GM21786 (cell line): Measurements from ENCODE around the gene RALBP1.

ENCODE experiments used
- ATAC-seq: cut with Tn5 transposase; IDR thresholded peaks from one replicate; pipeline ENCODE4 v1.9.1; 2021; ENCODE audit not compliant: unreplicated experiment

The RALBP1 gene

DNA sequence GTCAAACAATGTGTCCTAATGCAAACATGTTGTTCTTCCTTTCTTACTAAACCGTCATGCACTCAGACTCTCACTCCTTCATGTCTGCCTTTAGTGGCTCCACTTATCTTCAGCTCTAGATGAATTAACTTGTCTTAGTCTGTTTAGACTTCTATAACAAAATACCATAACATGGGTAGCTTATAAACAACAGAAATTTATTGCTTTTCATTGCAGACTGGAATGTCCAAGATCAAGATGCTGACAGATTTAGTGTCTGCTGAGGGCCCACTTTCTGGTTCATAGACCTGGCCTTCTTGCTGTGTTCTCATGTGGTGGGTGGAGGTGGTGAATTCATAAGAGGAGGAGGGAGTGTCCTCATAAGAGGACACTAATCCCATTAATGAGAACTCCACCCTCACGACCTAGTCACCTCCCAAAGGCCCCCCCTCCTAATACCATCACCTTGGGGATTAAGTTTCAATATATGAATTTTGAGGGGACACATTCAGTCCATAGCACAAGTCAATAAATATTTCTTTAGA is 32.3 kb downstream of the RALBP1 start:
- no peak for ATAC-seq

DNA sequence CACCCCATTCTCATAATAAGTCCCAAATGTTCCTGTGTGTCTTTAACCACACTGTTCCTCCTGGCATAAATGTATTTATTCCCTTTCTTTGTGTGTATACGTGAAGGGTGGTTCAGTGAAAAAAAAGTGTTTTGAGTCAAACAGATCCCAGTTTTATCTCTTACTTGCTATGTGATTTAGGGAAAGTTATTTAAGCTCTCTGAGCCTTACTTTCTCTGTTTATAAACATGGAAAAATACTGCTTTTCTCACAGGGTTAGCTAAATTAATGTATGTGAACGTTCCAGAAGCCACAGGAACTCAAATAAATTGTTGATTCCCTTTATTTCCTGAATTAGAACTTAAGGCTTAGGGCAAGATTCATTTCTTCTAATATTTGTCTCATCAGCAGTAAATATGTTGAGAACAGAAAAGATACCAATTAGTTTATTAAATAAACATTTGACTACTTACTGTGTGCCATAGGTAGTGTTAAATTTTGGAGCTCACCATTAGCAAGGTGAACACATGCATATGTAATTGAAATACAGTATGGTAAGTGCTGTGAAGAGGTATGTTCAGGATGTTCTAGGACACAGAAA is 33.2 kb downstream of the RALBP1 start:
- no peak for ATAC-seq

DNA sequence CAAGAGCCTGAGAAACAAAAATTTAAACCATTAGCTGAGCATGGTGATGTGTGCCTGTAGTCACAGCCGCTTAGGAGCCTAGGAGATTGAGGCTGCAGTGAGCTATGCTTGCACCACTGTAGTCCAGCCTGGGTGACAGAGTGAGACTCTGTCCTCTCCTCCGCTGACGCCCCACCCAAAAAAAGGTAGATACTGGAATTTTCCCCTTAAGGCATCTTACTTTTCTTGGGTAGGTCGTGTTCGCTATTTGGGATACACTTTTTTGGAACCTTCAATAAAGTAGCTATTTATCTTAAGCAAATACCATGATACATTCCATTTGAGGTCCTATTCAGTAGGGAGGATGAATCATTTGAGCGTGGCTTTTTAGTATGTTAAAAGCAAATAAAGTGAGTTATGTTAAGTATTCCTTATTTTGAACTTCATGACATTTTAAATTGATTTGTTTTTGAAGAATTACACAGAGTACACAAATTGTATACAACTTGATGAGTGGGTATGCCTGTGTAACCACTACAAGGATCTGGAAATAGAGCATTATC is 38.7 kb downstream of the RALBP1 start:
- ATAC-seq = no peak

DNA sequence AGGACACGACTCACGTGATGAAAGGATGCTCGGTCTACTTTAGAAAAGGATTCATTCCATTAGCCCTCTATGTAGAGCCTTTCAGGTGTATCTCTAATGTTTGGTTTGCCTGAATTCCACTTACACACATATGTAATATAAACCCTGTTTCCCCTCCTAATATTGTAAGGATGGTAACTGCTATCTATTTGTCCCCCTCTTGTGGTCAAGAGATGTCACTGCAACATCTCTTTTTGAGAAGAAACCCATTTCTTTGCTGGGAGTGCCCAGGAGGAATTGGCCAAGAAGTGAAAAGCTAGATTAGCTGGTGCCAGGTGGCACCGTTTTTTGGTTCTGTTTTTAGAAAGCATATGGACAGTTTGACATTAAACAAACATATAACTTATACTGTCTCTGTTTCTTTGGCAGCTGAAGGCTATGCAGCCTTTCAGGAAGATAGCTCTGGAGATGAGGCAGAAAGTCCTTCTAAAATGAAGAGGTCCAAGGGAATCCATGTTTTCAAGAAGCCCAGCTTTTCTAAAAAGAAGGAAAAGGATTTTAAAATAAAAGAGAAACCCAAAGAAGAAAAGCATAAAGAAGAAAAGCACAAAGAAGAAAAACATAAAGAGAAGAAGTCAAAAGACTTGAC is 41.2 kb downstream of the RALBP1 start:
- ATAC-seq = no peak

DNA sequence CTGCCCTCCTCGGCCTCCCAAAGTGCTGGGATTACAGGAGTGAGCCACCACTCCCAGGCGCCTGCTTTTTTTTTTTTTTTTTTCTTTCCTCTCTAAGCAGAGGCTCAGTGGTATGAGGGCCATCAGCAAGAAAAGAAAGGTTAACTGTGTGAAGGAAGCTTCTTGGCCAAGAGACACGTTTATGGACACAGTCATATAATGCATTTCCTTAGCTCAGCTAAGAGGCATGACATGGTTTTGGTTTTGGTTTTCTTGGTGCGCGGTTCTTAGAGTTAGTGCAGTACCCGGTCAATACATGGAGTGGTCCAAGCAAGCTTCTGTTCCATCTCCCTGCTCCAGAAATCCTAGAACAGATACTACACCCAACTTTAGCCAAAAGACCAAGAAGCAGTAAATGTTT is 42.6 kb downstream of the RALBP1 start:
- no peak for ATAC-seq

DNA sequence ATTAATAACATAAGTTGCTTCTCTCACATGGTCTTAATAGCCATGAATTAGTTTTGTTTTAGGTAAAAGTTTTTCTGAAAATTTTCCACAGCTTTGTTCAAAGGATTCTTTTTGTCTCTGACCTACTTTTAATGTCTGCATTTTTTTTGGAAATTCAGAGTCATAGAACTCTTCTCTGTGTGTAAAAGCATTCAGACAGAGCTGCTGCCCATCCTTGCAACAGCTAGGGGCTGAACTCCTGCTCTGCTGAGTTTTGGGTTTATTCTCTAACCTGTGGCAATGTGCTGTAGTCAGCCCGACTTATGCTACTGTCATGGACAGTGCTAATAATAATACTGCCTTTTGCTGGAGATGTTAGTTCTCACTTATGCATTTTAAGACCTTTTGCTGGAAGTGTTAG is 44.1 kb downstream of the RALBP1 start:
- no peak for ATAC-seq

DNA sequence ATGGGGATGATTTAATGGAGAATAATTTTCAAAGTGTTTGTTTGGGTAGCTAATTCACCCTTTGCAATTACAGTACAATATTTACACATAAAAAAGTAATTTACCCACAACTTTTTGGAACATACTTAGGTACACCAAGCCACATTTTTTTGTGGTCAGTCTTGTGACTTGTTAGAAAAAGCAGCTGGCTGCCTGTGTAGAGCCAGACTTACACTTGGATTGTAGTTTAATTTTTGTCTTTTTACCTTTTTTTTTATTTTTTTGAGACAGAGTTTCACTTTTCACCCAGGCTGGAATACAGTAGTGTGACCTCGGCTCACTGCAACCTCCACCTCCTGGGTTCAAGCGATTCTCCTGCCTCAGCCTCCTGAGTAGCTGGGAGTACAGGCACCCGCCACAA is 45.4 kb downstream of the RALBP1 start:
- no peak for ATAC-seq

DNA sequence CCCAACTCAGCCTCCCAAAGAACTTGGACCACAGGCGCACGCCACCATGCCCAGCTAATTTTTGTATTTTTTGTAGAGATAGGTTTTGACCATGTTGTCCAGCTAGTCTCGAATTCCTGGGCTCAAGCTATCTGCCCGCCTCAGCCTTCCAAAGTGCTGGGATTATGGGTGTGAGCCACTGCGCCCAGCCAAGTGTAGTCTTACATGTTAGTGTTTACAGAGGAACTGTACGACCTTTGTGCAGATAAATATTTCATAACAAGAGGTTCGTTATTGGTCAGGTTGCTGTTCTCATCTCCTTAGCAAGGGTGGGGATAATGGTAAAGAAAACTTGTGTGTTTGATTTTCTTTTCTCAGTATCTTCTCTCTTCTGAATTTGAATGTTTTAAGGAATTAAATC is 46.5 kb downstream of the RALBP1 start:
- no peak for ATAC-seq

DNA sequence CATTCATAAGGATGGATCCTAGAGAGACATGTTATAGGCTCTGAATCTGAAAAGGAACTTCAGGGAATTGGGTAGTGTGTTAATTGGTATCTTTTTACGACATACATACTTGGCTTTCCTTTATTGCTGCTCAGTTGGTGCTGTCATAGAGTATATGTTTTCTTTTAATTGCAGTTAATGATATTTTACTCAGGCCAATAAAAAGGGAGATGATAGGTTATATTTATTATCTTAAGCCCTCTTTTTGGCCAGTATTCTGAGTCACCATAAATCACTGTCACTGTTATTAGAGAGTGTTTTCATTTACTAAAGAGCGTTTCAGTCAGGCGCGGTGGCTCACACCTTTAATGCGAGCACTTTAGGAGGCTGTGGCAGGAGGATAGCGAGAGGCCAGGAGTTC is 47.6 kb downstream of the RALBP1 start:
- ATAC-seq = no peak

DNA sequence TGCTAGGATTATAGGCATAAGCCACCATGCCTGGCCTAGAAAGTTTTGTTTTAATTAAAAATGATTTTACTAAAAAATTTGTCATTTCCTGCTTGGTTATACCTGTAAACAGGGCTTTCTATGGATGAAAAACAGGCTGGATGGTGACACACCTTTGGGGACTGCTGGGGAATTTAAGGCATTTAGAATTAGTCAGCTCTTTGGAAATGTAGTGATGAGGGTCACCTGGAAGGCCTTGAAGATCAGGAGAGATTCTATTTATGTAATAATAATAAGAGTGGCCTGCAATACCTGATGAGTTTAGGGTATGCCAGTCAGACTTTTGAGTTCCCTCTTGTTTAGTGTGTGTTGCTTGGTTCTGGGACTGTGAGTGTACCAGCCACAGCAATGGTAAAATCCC is 51.1 kb downstream of the RALBP1 start:
- no peak for ATAC-seq

DNA sequence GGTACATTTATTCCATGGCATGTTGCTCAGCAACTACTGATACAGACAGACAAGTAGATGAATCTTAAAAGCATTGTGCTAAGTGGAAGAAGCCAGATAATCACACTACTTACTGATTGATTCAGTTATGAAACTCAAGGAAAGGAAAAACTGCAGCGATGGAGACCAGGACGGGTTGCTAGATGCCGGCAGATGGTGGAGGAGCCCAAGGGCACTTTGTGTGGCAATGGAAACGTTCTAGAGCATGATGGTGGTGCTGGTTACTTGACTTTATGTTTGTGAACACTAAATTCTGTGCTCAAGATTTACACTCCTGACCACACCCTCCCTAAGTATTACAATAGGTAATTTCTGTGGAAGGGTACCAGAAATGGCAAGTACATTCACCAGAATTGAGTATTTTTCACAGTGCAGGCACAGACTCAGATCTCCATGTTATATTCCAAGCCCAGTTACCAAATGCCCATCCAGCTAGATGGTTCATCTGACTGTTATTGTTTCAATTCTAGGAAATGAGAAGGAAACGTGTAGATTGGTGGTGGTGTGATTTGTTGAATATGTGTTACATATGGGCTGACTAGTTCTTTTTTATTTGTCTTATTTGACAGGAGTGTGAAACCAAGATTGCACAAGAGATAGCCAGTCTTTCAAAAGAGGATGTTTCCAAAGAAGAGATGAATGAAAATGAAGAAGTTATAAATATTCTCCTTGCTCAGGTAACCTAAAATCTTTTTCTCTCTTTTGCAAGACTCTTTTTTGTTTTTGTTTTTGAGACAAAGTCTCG is 55.1 kb downstream of the RALBP1 start:
- ATAC-seq = no peak

DNA sequence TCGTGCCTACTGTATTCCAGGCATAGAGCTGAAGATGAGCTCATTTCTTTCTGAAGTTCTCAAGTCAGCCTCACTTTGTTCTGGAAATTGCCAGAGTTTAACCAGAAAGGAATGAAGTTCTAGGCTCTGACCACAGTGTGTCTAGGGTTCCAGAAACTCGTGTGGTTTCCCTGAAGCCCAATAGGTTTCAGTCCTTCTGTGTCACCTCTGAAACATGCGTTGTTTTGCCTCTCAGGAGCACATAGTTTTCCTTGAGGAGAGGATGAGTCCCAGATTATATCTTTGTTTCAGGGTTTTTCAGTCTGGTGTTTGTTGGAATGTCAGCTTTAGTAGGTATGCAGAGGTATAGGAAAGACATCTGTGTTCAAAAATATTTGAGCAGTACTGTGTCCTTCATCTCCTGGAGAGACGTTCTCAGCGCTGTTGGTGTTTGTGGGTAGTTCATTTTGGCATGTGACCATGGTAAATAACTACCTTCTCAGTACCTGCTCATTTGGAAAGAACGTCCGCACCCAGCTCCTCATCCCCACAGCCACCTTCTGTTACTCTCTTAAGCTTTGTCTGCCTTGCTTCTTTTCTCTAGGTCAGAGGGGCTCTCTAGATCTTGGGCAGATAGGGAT is 56.6 kb downstream of the RALBP1 start:
- no peak for ATAC-seq

DNA sequence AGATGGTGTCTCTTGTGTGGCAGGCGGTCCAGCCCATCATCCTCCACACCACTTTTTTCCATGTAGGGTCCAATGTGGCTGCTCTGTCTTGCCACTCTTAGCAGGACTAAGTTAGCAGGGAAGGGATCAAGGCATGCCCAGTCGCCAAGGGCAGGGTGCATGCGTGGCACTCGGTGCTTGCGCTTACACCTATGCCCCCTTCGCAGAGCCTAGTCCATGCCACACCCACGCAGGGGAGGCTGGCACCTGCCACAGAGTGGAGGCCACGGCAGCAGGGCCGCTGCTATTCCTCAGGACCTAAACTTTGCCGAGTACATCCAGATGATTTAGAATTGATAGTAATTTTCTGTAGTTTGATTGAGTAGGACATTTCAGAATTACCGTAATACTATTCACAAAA is 59.5 kb downstream of the RALBP1 start:
- no peak for ATAC-seq

DNA sequence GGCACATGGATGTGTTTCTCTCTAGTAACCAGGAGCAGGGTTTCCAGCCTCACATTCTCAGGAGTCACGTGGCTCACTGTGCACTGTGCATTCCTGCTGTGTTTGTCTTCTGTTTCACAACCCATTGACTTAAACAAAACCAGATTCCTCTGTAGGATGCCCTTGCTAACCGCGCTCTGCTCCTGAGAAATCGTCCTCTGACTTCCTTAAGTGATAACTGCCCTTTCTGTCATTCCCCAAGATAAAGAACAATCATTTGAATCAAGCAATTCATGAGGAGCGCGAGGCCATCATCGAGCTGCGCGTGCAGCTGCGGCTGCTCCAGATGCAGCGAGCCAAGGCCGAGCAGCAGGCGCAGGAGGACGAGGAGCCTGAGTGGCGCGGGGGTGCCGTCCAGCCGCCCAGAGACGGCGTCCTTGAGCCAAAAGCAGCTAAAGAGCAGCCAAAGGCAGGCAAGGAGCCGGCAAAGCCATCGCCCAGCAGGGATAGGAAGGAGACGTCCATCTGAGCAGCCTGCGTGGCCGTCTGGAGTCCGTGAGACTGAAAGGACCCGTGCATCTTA is 60.2 kb downstream of the RALBP1 start:
- no peak for ATAC-seq

DNA sequence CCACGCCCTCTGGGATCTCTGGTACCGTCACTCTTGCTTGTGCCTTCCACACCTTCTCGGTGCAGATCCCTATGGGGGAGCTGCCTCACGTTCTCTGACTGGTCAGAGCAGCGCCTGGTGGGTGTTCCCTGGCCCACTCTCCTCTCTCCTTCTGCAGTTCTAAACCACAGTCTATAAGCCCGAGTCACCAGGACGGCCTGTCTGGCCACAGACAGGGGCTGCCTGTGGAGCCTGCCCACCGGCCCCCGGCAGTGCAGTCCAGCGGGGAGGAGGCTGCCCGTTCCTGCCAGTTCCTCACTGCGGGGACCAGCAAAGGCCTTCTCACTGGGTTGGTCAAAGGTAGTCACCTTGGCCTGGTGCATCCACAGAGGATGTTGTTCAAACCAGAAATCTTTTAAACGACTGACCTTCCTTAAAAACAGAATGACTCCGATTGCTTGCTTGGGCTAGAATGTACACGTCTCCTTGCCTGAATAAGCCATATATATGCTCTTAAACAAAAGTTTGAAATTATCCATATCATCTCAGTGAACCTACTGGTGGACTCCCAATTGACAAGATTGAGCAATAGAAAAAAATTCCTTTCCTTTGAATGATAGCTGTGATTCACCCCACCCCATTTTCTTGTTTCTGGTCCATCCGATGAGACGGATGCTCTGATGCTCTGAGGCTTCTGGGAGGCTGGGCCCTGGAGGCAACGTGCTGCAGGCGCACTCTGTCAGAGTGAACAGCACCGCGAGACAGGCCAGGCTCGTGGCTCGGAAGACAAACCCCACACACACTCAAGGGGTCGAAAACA is 61.2 kb downstream of the RALBP1 start:
- ATAC-seq = no peak

DNA sequence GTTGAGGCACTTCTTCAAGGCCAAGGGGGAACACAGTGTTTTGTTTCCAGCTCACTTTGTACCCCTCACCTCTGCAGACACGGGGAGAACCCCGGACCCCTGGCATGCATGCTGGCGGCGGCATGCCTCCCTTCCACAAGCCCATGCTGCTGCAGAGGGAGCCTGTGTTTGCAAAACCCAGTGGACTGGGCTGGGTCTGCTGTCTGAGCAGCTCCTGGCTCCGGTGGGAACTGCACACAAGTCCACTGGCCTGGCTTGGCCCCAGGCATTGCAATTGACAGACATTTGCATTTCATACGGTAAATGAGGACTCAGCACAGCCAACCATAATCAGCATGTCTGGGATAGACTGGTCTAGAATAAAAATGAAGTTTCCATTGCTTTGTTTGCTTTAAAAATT is 62.4 kb downstream of the RALBP1 start:
- ATAC-seq = no peak

DNA sequence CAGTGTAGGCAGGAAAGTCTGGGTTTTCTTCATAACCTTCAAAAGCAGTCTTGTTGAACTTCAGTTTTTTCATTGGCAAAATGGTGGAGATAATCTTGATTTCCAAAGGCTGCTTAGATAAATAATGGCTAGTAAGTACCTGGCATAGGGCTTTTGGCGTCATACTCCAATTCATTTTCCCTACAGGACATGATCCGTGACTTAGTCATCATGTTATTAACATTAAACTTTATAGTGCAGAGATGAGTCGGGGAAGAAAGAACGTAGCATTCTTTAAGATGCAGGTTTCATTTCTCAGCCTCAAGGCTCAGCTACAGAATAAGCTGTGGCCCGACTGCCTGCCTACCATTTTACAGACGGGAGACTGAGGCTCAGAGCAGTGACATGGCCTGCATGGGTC is 64.0 kb downstream of the RALBP1 start:
- no peak for ATAC-seq

DNA sequence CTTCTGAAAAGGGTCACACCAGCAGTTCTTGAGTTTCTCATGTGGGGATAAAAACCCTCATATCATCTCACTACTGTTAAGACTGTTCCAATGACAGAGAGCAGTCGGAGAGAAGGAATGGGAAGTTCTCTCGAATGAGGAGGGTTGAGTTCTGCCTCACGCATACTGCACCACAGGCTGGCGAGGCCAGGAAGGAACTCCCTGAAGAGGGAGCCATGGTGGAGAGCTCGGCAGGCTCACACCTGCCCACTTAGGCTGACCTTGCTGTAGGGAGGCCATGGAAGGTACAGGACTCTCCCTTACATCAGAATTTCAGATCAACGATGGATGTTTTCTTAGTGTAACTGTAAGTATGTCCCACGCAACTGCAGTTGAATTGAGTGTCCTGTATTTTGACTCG is 64.6 kb downstream of the RALBP1 start:
- ATAC-seq = no peak

DNA sequence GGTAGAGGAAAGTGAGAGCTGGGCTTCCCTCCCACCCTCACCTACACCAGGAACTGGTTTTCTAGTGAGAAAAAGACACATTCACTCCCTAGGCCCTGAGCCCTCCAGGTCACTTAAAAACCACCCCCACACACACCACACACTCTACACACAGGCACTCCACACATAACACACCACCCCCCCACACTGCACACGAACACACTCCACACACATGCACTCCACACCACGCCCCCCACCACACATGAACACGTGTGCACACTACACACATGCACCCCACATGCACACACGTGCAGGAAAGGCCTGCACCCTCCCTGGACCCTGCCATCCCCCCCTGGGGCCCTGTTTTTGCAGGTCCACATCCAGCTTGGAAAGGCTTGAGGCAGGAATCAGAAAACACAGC is 67.6 kb downstream of the RALBP1 start:
- ATAC-seq = no peak

DNA sequence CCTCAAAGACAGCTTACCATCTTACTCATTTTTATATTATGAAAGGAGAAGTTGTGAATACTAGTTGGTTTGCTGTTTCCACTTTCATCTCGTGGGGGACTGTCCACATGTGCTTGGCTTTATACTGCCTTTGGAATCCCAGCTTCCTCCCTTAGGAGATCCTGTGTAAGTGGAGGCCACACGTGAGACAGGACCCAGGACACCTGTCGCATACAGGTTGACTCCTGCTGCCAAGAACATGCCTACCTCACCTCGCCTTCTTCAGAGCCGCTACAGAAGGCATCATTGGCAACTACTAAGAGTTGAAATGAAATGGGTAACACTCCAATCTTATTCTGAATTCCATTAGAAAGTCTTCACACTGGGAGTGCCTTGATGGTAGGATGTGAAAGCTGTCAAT is 69.7 kb downstream of the RALBP1 start:
- ATAC-seq = no peak
